SIG-M5 (cell line): ENCODE data around the gene NAT14.
A peak's percentile ranks its signal among the peaks of the same experiment; 100 is the strongest.
"Not testable (repeated sequence)": the region's sequence is repeated elsewhere in the genome, so short reads cannot be mapped to it uniquely, and the experiment has no call there.

Source experiments
- DNase-seq: peaks from one replicate; lab custom pipeline; 2025; lab: John Stamatoyannopoulos, UW

NAT14 gene, protein sequence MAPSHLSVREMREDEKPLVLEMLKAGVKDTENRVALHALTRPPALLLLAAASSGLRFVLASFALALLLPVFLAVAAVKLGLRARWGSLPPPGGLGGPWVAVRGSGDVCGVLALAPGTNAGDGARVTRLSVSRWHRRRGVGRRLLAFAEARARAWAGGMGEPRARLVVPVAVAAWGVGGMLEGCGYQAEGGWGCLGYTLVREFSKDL

DNA sequence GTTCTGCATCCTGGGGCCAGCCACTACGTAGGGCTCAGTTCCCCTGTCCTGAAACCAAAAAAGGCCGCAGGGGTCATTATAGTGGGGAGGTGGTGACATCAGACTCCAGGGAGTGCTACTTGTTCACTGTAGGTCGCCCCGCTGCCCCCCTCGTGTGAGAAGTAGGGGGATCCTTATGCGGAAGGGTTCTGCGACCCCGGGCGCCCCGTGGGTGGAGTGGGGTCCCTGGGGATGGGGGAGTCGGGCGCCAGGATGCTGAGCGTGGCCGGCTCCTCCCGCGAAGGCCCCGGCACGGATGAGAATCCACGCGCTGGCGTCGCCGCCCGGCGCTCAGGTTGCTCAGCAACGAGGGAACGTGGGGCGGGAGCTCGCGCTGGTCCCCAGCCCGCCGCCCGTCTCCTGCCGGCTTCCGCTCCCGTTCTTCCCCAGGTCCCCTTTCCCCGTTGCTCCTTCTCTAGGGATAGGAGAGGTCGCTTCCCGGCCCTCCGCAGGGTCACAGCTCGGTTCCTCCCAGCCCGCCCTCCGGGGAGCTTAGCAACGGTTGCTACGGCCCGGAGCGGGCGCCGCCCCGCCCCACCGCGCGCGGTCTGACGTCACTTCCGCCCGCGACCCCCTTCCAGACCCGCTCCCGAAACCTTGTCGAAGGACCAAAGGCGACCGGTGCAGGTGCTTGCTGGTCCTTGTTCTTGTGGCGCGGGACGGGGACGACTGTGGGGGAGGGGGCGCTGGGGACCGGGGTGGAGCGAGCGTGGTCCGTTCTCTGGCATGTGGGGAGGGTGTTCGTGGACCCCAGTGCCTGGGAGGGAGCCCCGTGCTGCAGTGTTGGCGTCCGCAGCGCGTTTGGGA is at the start of gene NAT14:
NAT14 (plus strand) TSS at position 596 of the 846 bp plus-strand sequence. CDS start 521 bp downstream, outside the sequence.
- DNase-seq, result no peak

DNA sequence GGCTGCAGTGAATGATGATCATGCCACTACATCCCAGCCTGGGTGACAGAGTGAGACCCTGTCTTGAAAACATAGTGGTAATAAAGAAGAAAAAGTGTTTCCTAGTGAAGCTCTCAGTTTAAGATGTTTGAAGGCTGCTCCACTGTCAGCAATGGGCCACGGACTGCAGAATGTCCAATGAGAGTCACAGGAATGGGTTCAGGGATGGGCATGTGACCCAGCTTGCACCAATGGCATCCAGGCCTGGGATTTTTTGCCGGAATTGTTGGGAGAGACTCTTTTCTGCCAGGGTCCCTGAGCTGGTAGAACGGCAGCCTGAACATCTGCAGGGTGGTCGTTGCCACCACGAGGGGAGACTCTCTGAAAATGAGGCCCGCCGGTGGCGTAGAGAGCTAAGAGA is 48.1 kb upstream of the NAT14 start:
- no peak for DNase-seq

DNA sequence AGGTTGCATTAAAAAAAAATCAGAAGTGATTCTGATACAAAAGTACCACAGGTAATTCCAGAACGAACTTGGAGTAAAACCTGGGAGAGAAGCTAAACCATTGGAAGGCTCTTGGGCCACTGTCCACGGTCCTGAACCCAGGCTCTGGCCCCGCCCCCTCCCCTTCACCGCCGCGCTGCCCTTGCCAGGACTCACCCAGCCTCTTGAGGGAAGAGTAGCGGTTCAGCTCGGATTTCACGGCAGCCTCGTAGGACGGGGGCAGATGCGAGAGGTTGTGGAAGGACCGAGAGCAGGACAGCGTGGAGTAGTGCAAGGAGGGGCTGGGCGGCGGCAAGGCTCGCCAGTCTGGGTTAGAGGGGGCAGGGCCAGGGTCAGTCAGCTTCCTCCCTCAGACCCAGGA is 47.6 kb upstream of the NAT14 start:
- no peak for DNase-seq

DNA sequence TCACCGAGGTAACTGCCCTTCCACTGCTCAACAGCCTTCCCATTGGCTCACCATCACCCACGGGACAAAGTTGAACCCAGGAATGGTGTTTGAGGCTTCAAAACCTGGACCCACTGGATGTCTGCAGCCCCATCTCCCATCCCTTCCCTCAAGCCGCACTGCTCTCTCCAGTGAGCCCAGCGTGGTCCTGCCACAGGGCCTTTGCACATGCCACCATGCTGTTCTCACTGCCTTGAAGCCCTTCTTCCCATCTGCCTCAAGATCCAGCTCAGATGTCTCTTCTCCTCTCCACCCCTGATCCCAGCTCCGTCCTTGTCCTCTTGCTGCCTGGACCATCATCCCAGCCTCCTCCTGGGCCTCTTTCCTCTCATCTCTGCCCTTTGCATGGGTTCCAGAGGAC is 45.9 kb upstream of the NAT14 start:
- no peak for DNase-seq

DNA sequence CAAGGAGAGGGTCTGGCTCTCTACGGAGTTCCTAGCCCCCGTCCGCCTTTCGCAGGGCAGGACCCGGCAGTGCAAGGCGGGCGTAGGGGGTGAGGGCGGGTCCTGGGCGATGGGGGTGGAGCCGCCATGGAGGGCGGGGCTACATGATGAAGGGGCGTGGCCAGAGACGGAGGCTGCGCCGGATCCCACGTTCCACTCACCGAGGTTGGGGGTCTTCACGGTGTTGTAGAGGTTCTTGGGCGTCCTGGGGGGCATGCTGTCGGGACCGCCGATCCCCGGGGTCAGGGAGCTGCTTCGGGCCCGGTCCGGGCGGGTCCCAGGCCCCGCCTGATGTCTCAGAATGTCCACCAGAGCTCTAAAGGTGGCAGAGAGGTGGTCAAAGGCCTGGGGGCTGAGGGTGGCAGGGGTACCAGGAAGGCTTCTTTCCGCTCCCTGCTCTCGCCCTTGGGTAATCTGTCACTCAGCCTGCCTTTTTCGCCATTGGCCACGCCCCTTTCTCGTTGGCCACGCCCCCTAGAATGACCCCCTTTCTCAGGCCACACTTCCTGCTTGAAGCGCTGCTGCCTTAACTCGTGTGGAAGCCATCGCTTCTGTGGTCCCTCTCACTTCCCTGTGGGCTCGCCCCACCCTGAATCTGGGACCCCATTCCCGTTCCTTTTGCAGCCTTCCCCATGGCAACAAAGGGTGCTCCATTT is 44.4 kb upstream of the NAT14 start:
- DNase-seq, result no peak

DNA sequence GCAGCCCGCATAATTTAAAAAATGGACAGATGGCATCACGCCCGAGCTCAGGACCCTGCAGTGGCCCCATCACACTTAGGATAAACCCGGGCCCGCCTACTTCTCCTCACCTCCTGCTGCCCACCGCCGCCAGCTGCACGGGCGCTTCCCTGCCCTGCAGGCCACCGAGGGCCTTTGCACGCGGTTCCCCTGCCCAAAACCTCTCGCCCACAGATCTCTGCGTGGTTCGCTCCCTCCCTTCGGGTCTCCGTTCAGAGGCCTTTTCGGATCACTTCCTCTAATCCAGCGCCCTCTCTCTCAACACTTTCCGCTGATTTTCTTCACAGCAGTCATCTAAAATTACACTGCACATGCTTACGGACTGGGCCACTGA is 43.7 kb upstream of the NAT14 start:
- peak; percentile 32 for DNase-seq

DNA sequence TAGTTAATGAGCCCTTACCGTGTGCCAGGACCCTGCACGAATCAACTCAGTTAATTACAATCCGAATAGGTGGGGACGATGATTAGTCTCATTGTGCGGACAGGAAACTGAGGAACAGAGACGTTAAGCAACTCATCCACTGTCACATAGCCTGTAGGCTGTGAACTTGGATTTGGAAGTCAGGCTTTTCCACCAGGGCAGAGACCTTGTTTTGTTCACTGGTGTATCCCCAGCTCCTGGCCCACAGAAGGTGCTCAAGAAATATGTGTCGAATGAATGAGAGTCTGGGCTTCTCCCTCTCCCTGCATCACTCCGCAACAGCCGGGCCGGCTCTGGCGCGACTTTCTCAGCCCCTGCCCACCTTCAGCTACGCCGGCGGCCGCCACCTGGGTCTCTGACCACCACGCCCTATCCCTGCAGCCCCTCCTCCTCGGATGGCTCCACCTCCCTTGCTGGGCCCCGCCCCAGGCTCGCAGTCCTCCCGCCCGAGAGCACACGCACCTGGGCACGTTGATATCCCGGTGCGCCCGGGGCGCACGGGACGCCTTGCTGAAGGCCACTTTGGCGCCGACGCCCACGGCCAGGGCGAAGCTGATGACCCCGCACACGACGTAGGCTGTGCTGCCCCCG is 43.2 kb upstream of the NAT14 start:
- DNase-seq, result no peak

DNA sequence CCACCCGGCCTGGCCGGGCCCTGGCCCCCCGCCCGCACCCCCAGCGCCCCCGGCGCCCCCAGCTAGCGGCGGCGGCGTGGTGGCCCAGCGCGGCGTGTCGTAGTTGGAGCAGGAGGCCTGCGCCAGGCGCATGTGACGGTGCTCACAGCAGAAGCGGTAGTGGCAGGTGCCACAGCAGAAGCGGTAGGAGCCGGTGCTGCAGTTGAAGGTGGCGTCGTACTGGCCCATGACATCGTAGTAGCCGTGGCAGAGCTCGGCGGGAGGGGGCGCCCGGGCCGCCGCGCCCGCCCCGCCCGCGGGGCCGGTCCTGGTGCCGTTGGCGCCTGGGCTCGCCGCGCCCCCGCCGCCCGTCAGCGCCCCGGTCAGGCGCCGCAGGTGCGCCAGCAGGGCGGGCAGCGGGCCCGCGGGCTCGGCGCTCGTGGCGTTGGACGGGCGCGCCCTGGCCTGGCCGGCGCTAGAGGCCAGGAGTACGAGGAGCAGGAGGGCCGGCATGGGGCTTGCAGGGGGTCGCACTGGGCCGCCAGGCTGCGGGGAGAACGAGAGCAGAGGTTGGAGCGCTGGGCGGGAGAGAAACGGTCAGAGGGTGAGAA is 42.5 kb upstream of the NAT14 start:
- no peak for DNase-seq

DNA sequence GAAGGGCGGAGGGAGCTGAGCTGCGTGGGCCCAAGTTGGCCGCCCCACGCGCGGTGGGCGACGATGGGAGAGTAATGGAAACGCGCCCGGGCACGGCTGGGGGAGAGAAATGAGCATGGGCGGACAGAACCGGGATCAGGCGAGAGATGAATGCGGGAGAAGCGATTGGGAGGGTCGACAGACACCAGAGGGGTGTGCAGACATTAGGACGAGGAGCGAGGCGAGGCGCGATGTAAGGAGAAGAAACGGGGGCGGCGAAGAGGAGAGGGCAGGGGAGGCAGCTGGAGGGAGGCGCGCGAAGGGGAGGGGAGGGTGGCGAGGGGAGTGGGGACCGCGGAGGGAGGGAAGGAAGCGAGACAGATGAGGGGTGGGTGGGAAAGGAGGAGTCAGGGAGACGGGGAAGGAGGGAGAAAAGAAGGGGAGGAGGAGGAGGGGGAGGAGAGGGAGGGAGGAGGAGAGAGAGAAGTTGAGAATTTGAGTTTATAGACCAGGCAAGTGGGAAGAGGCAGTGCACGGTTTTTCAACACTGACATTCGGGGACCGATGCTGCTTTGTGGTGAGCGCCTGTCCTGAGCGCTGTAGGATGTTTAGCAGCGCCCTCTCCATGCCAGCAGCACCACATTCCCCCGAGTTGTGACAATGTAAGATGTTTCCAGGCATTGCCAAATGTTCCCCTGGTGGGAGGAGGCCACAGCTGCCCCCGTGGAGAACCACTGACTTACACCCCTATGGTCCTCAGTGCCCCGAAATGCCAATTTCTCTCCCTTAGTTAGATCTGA is 41.8 kb upstream of the NAT14 start, which contains the start of gene SHISA7:
SHISA7 (minus strand) TSS at position 256 of the 779 bp plus-strand sequence. CDS start 437 bp downstream, outside the sequence.
- no peak for DNase-seq

DNA sequence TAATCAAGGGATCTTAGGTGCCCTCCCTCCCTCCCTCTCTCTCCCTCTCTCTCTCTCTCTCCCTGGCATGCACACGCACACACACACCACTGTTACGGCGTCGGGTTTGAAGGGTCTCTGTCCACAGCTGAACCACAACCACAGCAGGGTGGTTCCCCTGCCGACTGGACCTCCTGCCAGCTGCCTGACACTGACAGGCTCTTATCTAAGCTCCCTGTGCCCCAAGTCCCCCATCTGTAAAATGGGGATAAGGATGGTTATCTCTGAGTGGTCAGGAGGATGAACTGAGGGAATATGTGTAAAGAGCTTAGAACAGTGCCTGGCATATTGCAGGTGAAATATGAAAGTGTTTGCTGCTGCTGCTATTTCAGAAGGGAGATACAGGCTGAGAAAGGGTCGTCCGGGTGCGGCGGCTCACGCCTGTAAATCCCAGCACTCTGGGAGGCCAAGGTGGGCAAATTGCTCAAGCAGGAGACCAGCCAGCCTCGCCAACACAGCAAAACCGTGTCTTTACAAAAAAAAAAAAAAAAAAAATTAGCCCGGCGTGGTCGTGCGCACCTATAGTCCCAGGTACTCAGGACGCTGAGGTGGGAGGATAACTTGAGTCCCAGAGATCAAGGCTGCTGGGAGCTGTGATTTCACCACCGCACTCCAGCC is 41.0 kb upstream of the NAT14 start:
- DNase-seq, result no peak

DNA sequence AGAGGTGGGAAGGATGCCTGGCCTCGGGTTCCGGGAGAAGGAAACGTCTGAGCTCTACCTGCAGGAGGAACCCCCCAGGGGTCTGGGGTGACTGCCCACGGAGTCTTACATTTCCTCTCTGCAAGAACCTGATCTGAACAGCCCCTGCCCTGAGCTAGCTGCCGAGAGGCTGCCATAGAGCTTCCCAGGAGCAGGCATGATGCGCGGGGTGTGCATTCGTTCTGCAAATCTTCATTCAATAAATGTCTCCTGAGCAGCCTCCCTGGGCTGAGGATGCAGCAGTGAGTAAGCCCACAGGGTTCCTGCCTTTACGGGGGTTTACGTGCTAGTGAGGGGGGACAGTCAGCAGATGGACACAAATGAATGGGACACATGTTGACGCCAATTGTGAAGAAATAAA is 40.3 kb upstream of the NAT14 start:
- DNase-seq, result no peak

DNA sequence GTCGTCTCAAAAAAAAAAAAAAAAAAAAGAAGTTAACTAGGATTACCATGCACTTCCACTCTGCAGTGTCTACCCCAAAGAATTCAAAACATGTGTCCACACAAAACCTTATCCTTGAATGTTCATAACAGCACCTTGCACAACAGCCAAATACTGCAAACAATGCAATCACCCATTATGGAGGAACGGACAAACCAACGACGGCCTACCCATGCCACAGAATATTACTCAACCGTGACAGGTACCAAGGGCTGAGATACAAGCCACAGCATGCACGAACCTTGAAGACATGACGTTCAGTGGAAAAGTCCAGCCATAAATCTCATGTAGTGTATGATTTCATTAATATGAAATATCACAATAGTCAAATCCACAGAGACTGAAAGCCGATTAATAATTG is 38.9 kb upstream of the NAT14 start:
- no peak for DNase-seq

DNA sequence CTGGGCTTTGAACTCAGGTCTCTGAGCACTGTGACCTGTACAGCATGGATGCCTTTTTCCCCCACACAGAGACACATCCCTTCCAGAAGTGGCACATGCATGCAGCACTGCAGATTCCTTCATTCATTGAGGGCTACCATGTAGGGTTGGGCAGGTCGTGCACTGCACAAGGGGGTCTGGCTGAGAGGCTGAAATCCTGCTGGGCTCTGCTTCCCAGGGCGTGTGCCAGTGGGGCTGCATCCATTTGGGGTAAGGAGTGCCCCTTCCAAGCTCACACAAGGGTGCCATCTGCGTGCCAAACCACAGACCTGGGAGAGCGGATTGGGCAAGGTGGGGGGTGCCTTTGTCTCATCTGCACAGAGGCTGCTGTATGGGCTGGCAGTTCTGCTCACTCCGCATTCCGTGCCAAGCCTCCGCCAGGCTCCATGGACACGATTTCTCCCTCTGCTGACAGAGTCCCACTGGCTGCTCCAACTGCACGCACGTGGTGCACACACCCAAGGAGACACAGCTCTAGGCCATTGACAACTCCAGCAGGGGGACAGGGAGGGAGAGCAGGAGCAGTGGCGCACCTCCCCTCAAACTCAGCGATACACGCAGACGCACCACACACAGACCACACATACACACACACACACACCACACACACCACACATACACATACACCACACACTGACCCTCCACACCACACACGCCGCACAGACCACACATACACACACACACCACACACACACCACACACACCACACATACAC is 37.4 kb upstream of the NAT14 start:
- DNase-seq, result no peak

DNA sequence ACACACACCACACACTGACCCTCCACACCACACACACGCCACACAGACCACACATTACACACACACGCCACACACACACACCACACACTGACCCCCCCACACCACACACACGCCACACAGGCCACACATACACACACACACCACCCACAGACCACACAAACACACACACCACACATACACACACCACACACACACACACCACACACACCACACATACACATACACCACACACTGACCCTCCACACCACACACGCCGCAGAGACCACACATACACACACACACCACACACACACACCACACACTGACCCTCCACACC is 36.9 kb upstream of the NAT14 start:
- not testable (repeated sequence) for DNase-seq

DNA sequence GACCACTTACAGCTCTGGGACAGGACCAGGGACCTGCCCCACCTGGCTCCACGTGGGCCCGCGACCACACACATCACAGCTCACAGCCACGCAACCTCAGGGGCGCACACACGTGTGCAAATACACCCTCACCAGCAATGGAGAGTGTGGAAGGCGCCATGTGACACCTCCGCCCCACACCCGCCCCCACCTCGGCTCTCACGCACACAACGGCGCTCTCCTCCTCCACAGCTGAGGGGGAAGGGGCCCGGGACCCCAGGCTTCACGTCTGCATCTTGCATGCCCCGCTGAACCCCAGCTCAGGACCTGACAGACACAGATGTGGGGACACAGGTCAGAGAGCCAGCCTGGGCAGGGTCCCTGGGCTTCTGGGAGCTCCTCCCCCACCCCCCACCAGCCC is 35.5 kb upstream of the NAT14 start:
- DNase-seq, result no peak

DNA sequence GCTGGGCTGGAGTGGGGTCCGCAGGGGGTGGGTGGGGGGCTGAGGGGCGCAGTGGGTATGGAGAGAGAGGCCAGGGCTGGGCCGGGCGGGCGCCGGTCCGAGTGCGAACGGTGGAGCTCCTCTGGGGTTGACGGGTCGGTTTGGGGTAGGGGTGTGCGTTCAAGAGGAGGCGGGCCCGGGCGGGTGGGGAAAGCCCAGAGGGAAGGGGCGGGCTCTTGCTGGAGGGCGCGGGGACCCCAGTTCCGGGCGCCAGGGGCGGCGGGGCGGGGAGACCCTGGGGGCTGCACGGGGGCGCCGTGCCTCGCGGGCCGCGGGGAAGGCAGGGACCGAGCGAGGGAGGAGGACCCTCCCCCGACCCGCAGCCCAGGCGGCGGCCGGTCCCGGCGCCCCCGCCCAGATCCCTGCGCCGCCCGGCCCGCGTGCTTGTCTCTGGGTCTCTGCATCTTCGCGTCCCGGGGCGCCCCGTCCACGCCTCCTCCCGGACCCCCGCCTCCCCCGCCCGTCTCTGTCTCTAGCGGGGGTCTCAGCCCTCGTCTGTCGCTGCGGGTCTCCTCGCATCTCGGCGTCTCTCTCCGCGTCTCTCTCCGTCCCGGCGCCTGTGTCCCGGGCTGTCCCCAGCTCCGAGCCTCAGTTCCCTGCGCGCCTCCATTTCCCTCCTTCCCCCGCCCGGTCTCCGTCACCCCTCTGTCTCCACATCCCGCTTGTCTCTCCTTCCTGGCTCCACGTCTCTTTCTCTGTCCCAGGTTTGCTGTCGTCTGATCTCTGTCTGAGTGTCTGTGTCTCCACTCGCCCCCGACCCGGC is 33.6 kb upstream of the NAT14 start:
- DNase-seq, result no peak

DNA sequence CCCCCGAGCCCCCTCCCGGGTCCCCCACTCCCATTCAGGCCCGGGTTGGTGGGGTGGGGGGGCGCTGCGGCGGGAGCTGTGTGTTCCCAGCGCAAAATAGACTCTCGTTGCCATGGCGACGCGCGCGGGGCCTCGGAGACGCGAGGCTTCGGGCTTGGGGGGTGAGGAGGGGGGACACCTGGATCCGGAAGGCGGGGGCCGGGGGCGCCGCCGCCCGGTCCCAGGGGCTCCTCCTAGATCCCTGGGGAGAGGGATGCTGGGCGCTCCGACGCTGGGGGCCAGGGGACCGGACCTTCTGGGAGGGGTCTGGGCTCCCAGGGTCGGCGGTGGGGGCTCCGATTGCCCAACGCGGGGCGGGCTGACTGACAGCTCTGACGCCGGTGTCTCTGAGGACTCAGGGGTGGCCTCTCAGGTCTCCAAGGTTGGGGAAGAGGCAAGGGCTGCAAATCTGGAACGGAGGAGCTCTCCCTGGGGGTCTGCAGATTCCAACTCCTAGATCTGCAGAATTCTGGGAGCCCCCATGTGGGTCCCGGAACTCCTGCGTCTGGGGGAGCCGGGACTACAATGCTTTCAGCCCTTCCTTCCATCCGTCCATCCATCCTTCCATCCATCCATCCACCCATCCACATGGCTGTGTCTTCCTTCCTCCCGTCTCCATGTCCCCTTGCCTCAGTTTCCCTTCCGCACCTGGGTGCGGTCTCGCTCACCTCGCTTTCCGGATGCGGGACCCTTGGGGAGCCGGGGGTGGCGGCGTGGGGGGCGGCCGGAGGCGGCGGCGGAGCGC is 32.8 kb upstream of the NAT14 start:
- no peak for DNase-seq

DNA sequence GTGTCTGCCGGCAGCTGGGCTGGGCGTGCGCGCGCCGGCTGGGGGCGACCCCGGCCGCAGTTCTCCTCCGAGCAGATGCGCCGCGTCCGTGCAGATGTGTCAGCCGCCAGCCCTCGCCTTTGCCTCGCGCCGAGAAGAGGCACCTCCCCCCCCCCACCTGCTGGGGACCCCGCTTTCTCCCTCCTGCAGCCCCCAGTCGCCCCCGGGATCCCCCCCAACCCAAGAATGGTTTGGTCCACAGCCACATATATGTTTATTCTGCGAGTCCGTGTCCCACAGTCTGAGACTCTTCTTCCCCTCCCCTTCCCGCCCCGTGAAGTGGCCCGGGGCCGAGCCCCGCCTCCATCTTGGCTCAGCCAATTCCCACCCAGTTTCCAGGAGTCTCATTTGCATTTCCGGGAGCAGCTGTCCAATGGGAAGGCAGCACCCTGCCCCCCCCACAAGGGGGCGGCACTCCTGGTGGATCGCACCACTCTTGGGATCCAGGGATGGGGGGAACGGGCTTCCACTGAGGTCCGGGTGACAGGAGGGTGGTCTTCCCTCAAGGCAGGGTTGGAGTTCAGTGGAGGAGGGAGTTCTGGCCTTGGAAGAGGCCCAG is 32.1 kb upstream of the NAT14 start:
- DNase-seq, result no peak
